Esophagus muscularis mucosa (tissue), 4 donors: Measurements from ENCODE around the gene IL23R. TPM values are rescaled to one million over a fixed set of nuclear protein-coding genes. Genes with fewer than 3 reads are reported as not detected.

Experiments
- DNase-seq: peaks from one replicate; pipeline ENCODE4 v3.0.0-alpha.2; 2017; ENCODE audit errors: extremely low spot score
- H3K27ac ChIP-seq, 4 donors: fragments of 200-600 bp; sonication (generic); replicated peaks in 1 of 4; 1 replicate in 3 of 4; 2 replicates in 1 of 4; pipeline ENCODE4 v1.5.1; 2016 to 2019; ENCODE audit warnings: mild to moderate bottlenecking in 1 of 4
- H3K27me3 ChIP-seq, 4 donors: fragments of 200-600 bp; sonication (generic); one replicate each; pipeline versions ENCODE4 v1.5.1 to v1.6.0; 2016 to 2019
- H3K36me3 ChIP-seq, 4 donors: fragments of 200-600 bp; sonication (generic); one replicate each; pipeline ENCODE4 v1.5.1; 2016 to 2019
- H3K4me1 ChIP-seq, 4 donors: fragments of 200-600 bp; sonication (generic); one replicate each; pipeline ENCODE4 v1.5.1; 2016 to 2019
- H3K4me3 ChIP-seq, 4 donors: fragments of 200-600 bp; sonication (generic); 1 replicate in 2 of 4; 2 replicates in 2 of 4; pipeline ENCODE4 v1.5.1; 2016 to 2019; ENCODE audit warnings: mild to moderate bottlenecking in 4 of 4, moderate library complexity in 1 of 4
- H3K9me3 ChIP-seq, 4 donors: fragments of 200-600 bp; sonication (generic); 1 replicate in 3 of 4; 2 replicates in 1 of 4; pipeline ENCODE4 v1.5.1; 2016 to 2019
- CTCF ChIP-seq, 3 experiments: fragments of 200-600 bp in 2 of 3; fragments of 450-650 bp in 1 of 3; sonication (generic) in 2 of 3; IDR thresholded peaks; one replicate each; pipeline ENCODE4 v1.5.1; 2017 to 2019; ENCODE audit warnings: antibody characterized with exemption in 3 of 3, mild to moderate bottlenecking in 2 of 3, moderate library complexity in 1 of 3
- EP300 ChIP-seq: sonication (generic); formaldehyde crosslinking; IDR thresholded peaks from one replicate; pipeline ENCODE4 v1.6.1; 2017; ENCODE audit warnings: antibody characterized with exemption
- POLR2A ChIP-seq: fragments of 450-650 bp; IDR thresholded peaks from one replicate; pipeline ENCODE4 v1.6.1; 2017; ENCODE audit warnings: antibody characterized with exemption, moderate library complexity, mild to moderate bottlenecking, low read depth
- POLR2AphosphoS5 ChIP-seq, 2 donors: sonication (generic); formaldehyde crosslinking; IDR thresholded peaks; one replicate each; pipeline ENCODE4 v1.6.1; 2017; ENCODE audit warnings: antibody characterized with exemption in 2 of 2
- WGBS: methylation state at CpG from one replicate; pipeline ENCODE4 v1.1.5; 2018; 5-methylcytosine and 5-hydroxymethylcytosine counted together
- intact Hi-C: fragments of 100-400 bp; cut with DNase I; formaldehyde crosslinking; loops from one replicate; pipeline ENCODE4 v1.15.1; 2023
- total RNA-seq, 4 donors: library from RNA; depleted of rRNA; stranded (reverse); fragments of >200 nt; gene quantifications; one replicate each; pipeline versions ENCODE4 v1.1.0 to v1.2.1, GENCODE V29; 2016

The IL23R gene
- total RNA-seq, 4 donors from 2014 or later = not detected

- Histone ChIP-seq H3K27ac (no peak overlapping the region), H3K36me3 (no peaks in the 10 kb centered on the region), H3K4me1 (no peaks in the 10 kb centered on the region), H3K4me3 (no peak overlapping the region), H3K27me3 (no peaks in the 10 kb centered on the region), H3K9me3 (no peaks in the 10 kb centered on the region)
- DNase-seq = no peak
- TF ChIP-seq POLR2A (no peak), CTCF (IDR thresholded peaks at IDR 0.05) (no peak), POLR2AphosphoS5 (IDR thresholded peaks at IDR 0.05) (no peak), EP300 (no peak)
- intact Hi-C loops = no loop called here
- 75% methylated on average over 5 of the region's 5 CpGs for WGBS
These were observed 96.5 kb downstream of the IL23R start for GRCh38 chr1:67262735-67263134.

- intact Hi-C loops = no loop called here
- no peaks in the 10 kb centered on the region for H3K36me3 ChIP-seq
- H3K27ac ChIP-seq = no peak overlapping the region
- no peak overlapping the region for H3K4me3 ChIP-seq
- TF ChIP-seq CTCF (IDR thresholded peaks at IDR 0.05) = no peak
- TF ChIP-seq POLR2AphosphoS5 (IDR thresholded peaks at IDR 0.05) = no peak
- no peak for TF ChIP-seq EP300
- TF ChIP-seq POLR2A = no peak
- H3K4me1 ChIP-seq = no peaks in the 10 kb centered on the region
- no peaks in the 10 kb centered on the region for H3K9me3 ChIP-seq
- no peak for DNase-seq
- H3K27me3 ChIP-seq = no peaks in the 10 kb centered on the region
These were observed 97.9 kb downstream of the IL23R start for GRCh38 chr1:67264152-67264551.

- DNase-seq = no peak
- Histone ChIP-seq H3K9me3 (no peaks in the 10 kb centered on the region), H3K27me3 (no peaks in the 10 kb centered on the region), H3K4me3 (no peak overlapping the region), H3K4me1 (no peaks in the 10 kb centered on the region), H3K27ac (no peak overlapping the region), H3K36me3 (no peaks in the 10 kb centered on the region)
- WGBS = 67% methylated on average over 3 of the region's 3 CpGs
- intact Hi-C loops = no loop called here
- TF ChIP-seq POLR2AphosphoS5 (IDR thresholded peaks at IDR 0.05) = no peak
- no peak for TF ChIP-seq POLR2A
- no peak for TF ChIP-seq EP300
- no peak for TF ChIP-seq CTCF (IDR thresholded peaks at IDR 0.05)
These were observed 98.6 kb downstream of the IL23R start for GRCh38 chr1:67264899-67265298.

- TF ChIP-seq EP300 (no peak), CTCF (IDR thresholded peaks at IDR 0.05) (no peak), POLR2AphosphoS5 (IDR thresholded peaks at IDR 0.05) (no peak), POLR2A (no peak)
- WGBS = 87% methylated on average over 3 of the region's 3 CpGs
- Histone ChIP-seq H3K27me3 (no peaks in the 10 kb centered on the region), H3K4me3 (no peak overlapping the region), H3K27ac (no peak overlapping the region), H3K4me1 (no peaks in the 10 kb centered on the region), H3K36me3 (no peaks in the 10 kb centered on the region), H3K9me3 (peaks cover 0 to 7% (median 2%) of the 10 kb centered on the region in 4 donors)
- intact Hi-C loops = no loop called here
- no peak for DNase-seq
These were observed 102.8 kb downstream of the IL23R start for GRCh38 chr1:67269061-67269460.

GRCh38 chr1:67270541-67270940 lies 104.3 kb downstream of the IL23R start:
- 96% methylated on average over 3 of the region's 3 CpGs for WGBS
- no peak overlapping the region for H3K4me3 ChIP-seq
- no peak for TF ChIP-seq CTCF (IDR thresholded peaks at IDR 0.05)
- TF ChIP-seq POLR2A = no peak
- TF ChIP-seq POLR2AphosphoS5 (IDR thresholded peaks at IDR 0.05) = no peak
- no peak for TF ChIP-seq EP300

More at GRCh38 chr1:67270541-67270940, 104.3 kb downstream of the IL23R start:
- Histone ChIP-seq H3K27ac (no peak overlapping the region), H3K4me1 (no peaks in the 10 kb centered on the region), H3K27me3 (no peaks in the 10 kb centered on the region), H3K36me3 (no peaks in the 10 kb centered on the region), H3K9me3 (peaks cover 0 to 7% (median 2%) of the 10 kb centered on the region in 4 donors)
- intact Hi-C loops = no loop called here
- DNase-seq = no peak
